ENCODE results near the gene ARFGAP1. TPM values are rescaled to one million over a fixed set of nuclear protein-coding genes. Genes with fewer than 3 reads are reported as not detected.

Gene ARFGAP1
- total and polyA plus RNA-seq, 10 of the 15 experiments (the other 5 are each of a cell fraction or from before 2014, with no cell fraction given) = 0.45 to 79.9 (median 30.8) TPM

GRCh38 chr20:63328026-63328700 lies 55.5 kb downstream of the ARFGAP1 start (continued):
- TF ChIP-seq CREM (IDR thresholded peaks at IDR 0.05; ENCODE audit: low read depth) (no peak), CBX3 (IDR thresholded peaks at IDR 0.05; ENCODE audit: borderline replicate concordance, low read depth) (no peak), CBFB (IDR thresholded peaks at IDR 0.05; ENCODE audit: low read depth) (no peak), MYC (IDR thresholded peaks at IDR 0.05; ENCODE audit: insufficient read depth, insufficient read length, insufficient replicate concordance, low read length, severe bottlenecking) (no peak), JUND (IDR thresholded peaks at IDR 0.05; ENCODE audit: low read depth, low read length) (no peak), ZNF622 (IDR thresholded peaks at IDR 0.05) (no peak)
- TF ChIP-seq, protein P1, sequence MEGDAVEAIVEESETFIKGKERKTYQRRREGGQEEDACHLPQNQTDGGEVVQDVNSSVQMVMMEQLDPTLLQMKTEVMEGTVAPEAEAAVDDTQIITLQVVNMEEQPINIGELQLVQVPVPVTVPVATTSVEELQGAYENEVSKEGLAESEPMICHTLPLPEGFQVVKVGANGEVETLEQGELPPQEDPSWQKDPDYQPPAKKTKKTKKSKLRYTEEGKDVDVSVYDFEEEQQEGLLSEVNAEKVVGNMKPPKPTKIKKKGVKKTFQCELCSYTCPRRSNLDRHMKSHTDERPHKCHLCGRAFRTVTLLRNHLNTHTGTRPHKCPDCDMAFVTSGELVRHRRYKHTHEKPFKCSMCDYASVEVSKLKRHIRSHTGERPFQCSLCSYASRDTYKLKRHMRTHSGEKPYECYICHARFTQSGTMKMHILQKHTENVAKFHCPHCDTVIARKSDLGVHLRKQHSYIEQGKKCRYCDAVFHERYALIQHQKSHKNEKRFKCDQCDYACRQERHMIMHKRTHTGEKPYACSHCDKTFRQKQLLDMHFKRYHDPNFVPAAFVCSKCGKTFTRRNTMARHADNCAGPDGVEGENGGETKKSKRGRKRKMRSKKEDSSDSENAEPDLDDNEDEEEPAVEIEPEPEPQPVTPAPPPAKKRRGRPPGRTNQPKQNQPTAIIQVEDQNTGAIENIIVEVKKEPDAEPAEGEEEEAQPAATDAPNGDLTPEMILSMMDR (IDR thresholded peaks at IDR 0.05 in 2 of 3, conservative IDR thresholded peaks at IDR 0.05 in 1 of 3; ENCODE audit: control insufficient read depth in 2 of 3, extremely low read depth in 1 of 3, insufficient read depth in 1 of 3, low read depth in 3 of 3, low read length in 3 of 3) = no peak

DNA sequence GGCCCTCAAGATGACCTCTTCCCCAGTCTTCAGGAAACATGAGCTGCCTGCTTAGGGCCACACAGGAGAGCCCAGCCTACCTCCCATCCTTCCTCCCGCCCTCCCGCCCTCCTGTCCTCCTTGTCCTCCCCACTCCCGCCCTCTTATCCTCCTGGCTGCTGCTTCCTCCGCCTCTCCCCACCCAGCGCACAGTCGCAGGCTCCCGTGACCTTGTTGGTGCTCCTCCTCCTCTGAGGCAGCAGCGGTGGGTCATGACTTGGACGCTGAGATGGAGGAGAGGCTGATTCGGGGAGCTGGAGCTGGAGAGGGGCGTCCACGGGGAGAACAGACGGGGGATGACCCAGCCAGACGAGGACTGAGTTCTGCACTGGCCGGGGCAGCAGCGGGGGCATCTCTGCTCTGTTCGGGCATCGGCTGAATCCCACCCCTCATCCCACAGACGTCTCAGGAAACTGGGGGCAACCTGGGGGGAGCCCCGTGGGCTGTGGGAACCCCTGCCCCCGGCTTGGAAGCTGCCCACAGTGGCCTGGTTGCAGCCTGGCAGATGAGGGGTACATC lies 56.2 kb downstream of the ARFGAP1 start:
- Histone ChIP-seq H3K27ac (ENCODE audit: control insufficient read depth, insufficient read depth) (no peak overlapping the region), H3K4me3 (no peak overlapping the region), H3K9me3 (replicated peaks; ENCODE audit: control insufficient read depth, insufficient read depth, low read length) (peaks cover 7% of the 10 kb centered on the region; the same call in 2 of the 3 replicates), H3K4me2 (ENCODE audit: control insufficient read depth, insufficient read depth) (no peak overlapping the region), H3K36me3 (ENCODE audit: control insufficient read depth in 2 of 2, insufficient read depth in 2 of 2, low read length in 1 of 2) (no peaks in the 10 kb centered on the region), H3K9ac (ENCODE audit: control insufficient read depth, insufficient read depth, low read length) (no peak overlapping the region), H2AFZ (ENCODE audit: control insufficient read depth, low read depth, low read length) (no peak overlapping the region), H3K27me3 (replicated peaks in 1 of 2; ENCODE audit: control insufficient read depth in 2 of 2, insufficient read depth in 2 of 2, low read length in 1 of 2) (no peaks in the 10 kb centered on the region), H4K20me1 (ENCODE audit: control insufficient read depth, insufficient read depth) (no peaks in the 10 kb centered on the region), H3K4me1 (ENCODE audit: control insufficient read depth, insufficient read depth, low read length) (peaks cover 6% of the 10 kb centered on the region), H3K79me2 (ENCODE audit: control insufficient read depth, insufficient read depth, low read length) (no peaks in the 10 kb centered on the region)
- ChIA-PET CTCF (no interaction called here), POLR2A (no interaction called here), RAD21 (ENCODE audit: unreplicated experiment) (no interaction called here), SMC1A (ENCODE audit: uncharacterized antibody, unreplicated experiment) (no interaction called here)
- intact Hi-C loops (cut with micrococcal nuclease; ENCODE audit: unreplicated experiment) = no loop called here
- DNase-seq (ENCODE audit: low read depth, low spot score) = no peak
- BruUV-seq (replicated peaks) = no TSS peak
- ATAC-seq = no peak
- in situ Hi-C loops (cut with MboI) = no loop called here
- 57% methylated on average over 13 of the region's 21 CpGs for WGBS (ENCODE audit: insufficient coverage, insufficient replicate concordance, low lambda C conversion rate, missing lambda C conversion rate)
- FAIRE-seq = no peak
- TF ChIP-seq KDM1A (IDR thresholded peaks at IDR 0.05; ENCODE audit: borderline replicate concordance) = no peak
- TF ChIP-seq NFYA (IDR thresholded peaks at IDR 0.05; ENCODE audit: borderline replicate concordance, low read depth, low read length) = no peak
- TF ChIP-seq FOS (IDR thresholded peaks at IDR 0.05; ENCODE audit: borderline replicate concordance, extremely low read depth, insufficient read length) = no peak
- no peak for TF ChIP-seq PKNOX1 (IDR thresholded peaks at IDR 0.05)
- no peak for TF ChIP-seq RAD21 (IDR thresholded peaks at IDR 0.05; ENCODE audit: insufficient read depth, low read depth, low read length)
- TF ChIP-seq POLR2AphosphoS2 (IDR thresholded peaks at IDR 0.05; ENCODE audit: low read depth, low read length) = no peak
- no peak for TF ChIP-seq EZH2 (IDR thresholded peaks at IDR 0.05; ENCODE audit: borderline replicate concordance, control insufficient read depth, low read depth, low read length)
- no peak for TF ChIP-seq HDAC6 (IDR thresholded peaks at IDR 0.05; ENCODE audit: unreplicated experiment)
- TF ChIP-seq IKZF2 (IDR thresholded peaks at IDR 0.05) = no peak
- TF ChIP-seq CREM (IDR thresholded peaks at IDR 0.05; ENCODE audit: low read depth) = no peak
- TF ChIP-seq TAF1 (IDR thresholded peaks at IDR 0.05; ENCODE audit: borderline replicate concordance, low read depth, low read length) = no peak
- TF ChIP-seq, protein P1 (IDR thresholded peaks at IDR 0.05 in 2 of 3, conservative IDR thresholded peaks at IDR 0.05 in 1 of 3; ENCODE audit: control insufficient read depth in 2 of 3, extremely low read depth in 1 of 3, insufficient read depth in 1 of 3, low read depth in 3 of 3, low read length in 3 of 3) = no peak

Data from GM12878 (cell line).